HepG2 (cell line): Measurements from ENCODE around the gene CCDC69. TPM values are rescaled to one million over a fixed set of nuclear protein-coding genes. Genes with fewer than 3 reads are reported as not detected.

Source experiments
- CAMTA2 ChIP-seq: sonication (generic); formaldehyde crosslinking; IDR thresholded peaks from 2 replicates; pipeline ENCODE4 v1.4.0; 2020; ENCODE audit warnings: mild to moderate bottlenecking, missing genetic modification reagents, borderline replicate concordance
- GABPB1 ChIP-seq: IDR thresholded peaks from 2 replicates; pipeline ENCODE4 v1.6.1; 2016; ENCODE audit warnings: mild to moderate bottlenecking, missing genetic modification reagents, moderate library complexity, missing compliant biosample characterization
- GATAD2A ChIP-seq: IDR thresholded peaks from 2 replicates; pipeline ENCODE4 v1.6.1; 2016
- GTF3A ChIP-seq: sonication (generic); formaldehyde crosslinking; conservative IDR thresholded peaks from 2 replicates; pipeline ENCODE4 v1.4.0; 2020; ENCODE audit warnings: mild to moderate bottlenecking, missing genetic modification reagents
- NCOR1 ChIP-seq: fragments of 200-600 bp; sonication (generic); IDR thresholded peaks from 2 replicates; pipeline ENCODE4 v1.7.0; 2017; ENCODE audit warnings: antibody characterized with exemption, low read length, borderline replicate concordance
- NFYC ChIP-seq: IDR thresholded peaks from 2 replicates; pipeline ENCODE4 v1.6.1; 2016; ENCODE audit warnings: missing genetic modification reagents, missing compliant biosample characterization
- PHF8 ChIP-seq: sonication (generic); formaldehyde crosslinking; IDR thresholded peaks from 2 replicates; pipeline ENCODE4 v1.5.0; 2020; ENCODE audit warnings: missing genetic modification reagents
- SMC3 ChIP-seq: IDR thresholded peaks from 2 replicates; pipeline ENCODE4 v1.6.1; 2011; ENCODE audit warnings: low read length, improper control_type of control experiment
- TBP ChIP-seq: sonication (generic); formaldehyde crosslinking; IDR thresholded peaks from 2 replicates; pipeline ENCODE4 v1.5.0; 2020; ENCODE audit warnings: missing genetic modification reagents
- ZBTB49 ChIP-seq: sonication (generic); formaldehyde crosslinking; IDR thresholded peaks from 2 replicates; pipeline ENCODE4 v1.4.0; 2020; ENCODE audit warnings: missing genetic modification reagents, borderline replicate concordance
- ZFP36L2 ChIP-seq: sonication (generic); formaldehyde crosslinking; IDR thresholded peaks from 2 replicates; pipeline ENCODE4 v1.4.0; 2020; ENCODE audit warnings: missing genetic modification reagents
- ZNF224 ChIP-seq: sonication (generic); formaldehyde crosslinking; IDR thresholded peaks from 2 replicates; pipeline ENCODE4 v1.5.0; 2020; ENCODE audit warnings: mild to moderate bottlenecking, missing genetic modification reagents
- ZNF782 ChIP-seq: sonication (generic); formaldehyde crosslinking; IDR thresholded peaks from 2 replicates; pipeline ENCODE4 v1.4.0; 2020; ENCODE audit warnings: missing genetic modification reagents, mild to moderate bottlenecking, borderline replicate concordance
- ZUFSP ChIP-seq: sonication (generic); formaldehyde crosslinking; IDR thresholded peaks from 2 replicates; pipeline ENCODE4 v1.9.0; 2021; ENCODE audit warnings: missing genetic modification reagents, mild to moderate bottlenecking, borderline replicate concordance
- polyA plus RNA-seq, 8 experiments: library from polyadenylated mRNA; depleted of rRNA in 3 of 8; stranded (reverse) in 7 of 8; unstranded in 1 of 8; fragments of >200 nt; fragmentation: Illumina TruSeq in 4 of 8; extraction: Trizol in 4 of 8; gene quantifications; 2 replicates each; pipeline versions ENCODE4 v1.2.1 to v1.2.3, GENCODE V29; 2011 to 2016; ENCODE audit warnings: low read depth in 4 of 8, missing spikeins in 1 of 8, mixed read lengths in 1 of 8; ENCODE audit not compliant: insufficient read depth in 1 of 8
- total RNA-seq, 5 experiments: library from RNA; depleted of rRNA; stranded (reverse); fragments of >200 nt; fragmentation: Illumina TruSeq; extraction: Trizol; gene quantifications; 2 replicates each; pipeline ENCODE4 v1.2.3, GENCODE V29; 2016; ENCODE audit warnings: low read depth in 1 of 5
- TF ChIP-seq, protein P1 (sequence below): sonication (generic); formaldehyde crosslinking; IDR thresholded peaks from one replicate; pipeline ENCODE4 v1.5.1; 2020; ENCODE audit warnings: mild to moderate bottlenecking, missing genetic modification reagents; ENCODE audit errors: not compliant biosample characterization

CCDC69 gene
- total and polyA plus RNA-seq, 2 of the 13 experiments (the other 11 are each of a cell fraction or from before 2014, with no cell fraction given), result 12.2 to 45.2 TPM

DNA sequence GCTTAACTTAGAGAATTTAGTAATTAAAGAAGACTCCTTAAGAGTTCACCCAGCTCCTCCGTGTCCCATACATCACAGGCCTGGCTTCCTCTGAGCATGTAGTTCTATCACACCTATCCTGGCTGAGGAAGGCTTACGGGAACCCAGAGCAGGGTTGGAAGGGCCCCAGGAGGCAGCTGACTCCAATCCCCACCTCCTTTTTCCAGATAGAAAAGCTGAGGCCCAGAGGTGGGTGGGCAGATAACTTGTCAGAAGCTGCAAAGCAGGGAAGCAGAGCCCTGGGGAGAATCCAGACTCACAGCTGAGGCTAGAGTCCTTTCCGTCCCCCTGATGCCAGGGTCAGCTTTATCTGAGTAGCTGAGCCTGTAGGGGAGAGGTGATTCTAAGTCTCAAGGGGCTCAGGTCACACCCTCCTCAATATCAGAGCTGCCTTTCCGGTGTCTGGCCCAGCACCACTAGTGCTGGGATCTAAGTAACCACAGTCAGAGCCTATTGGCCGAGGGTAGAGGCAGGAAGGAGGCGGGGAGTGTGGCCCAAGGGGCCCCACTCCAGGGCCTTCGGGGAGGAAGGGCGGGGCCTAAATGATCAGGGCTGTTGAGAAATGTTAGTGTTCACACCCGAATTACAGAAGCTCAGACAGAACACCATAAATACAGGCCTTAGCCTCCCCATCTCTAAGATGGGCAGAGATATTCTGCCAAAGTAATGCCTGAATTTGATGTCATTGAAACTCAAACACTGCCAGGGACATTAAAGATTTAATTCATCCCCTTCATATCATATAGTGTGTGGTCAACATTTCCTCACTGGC, 9.9 kb downstream of the CCDC69 start (continued):
- TF ChIP-seq, protein P1, sequence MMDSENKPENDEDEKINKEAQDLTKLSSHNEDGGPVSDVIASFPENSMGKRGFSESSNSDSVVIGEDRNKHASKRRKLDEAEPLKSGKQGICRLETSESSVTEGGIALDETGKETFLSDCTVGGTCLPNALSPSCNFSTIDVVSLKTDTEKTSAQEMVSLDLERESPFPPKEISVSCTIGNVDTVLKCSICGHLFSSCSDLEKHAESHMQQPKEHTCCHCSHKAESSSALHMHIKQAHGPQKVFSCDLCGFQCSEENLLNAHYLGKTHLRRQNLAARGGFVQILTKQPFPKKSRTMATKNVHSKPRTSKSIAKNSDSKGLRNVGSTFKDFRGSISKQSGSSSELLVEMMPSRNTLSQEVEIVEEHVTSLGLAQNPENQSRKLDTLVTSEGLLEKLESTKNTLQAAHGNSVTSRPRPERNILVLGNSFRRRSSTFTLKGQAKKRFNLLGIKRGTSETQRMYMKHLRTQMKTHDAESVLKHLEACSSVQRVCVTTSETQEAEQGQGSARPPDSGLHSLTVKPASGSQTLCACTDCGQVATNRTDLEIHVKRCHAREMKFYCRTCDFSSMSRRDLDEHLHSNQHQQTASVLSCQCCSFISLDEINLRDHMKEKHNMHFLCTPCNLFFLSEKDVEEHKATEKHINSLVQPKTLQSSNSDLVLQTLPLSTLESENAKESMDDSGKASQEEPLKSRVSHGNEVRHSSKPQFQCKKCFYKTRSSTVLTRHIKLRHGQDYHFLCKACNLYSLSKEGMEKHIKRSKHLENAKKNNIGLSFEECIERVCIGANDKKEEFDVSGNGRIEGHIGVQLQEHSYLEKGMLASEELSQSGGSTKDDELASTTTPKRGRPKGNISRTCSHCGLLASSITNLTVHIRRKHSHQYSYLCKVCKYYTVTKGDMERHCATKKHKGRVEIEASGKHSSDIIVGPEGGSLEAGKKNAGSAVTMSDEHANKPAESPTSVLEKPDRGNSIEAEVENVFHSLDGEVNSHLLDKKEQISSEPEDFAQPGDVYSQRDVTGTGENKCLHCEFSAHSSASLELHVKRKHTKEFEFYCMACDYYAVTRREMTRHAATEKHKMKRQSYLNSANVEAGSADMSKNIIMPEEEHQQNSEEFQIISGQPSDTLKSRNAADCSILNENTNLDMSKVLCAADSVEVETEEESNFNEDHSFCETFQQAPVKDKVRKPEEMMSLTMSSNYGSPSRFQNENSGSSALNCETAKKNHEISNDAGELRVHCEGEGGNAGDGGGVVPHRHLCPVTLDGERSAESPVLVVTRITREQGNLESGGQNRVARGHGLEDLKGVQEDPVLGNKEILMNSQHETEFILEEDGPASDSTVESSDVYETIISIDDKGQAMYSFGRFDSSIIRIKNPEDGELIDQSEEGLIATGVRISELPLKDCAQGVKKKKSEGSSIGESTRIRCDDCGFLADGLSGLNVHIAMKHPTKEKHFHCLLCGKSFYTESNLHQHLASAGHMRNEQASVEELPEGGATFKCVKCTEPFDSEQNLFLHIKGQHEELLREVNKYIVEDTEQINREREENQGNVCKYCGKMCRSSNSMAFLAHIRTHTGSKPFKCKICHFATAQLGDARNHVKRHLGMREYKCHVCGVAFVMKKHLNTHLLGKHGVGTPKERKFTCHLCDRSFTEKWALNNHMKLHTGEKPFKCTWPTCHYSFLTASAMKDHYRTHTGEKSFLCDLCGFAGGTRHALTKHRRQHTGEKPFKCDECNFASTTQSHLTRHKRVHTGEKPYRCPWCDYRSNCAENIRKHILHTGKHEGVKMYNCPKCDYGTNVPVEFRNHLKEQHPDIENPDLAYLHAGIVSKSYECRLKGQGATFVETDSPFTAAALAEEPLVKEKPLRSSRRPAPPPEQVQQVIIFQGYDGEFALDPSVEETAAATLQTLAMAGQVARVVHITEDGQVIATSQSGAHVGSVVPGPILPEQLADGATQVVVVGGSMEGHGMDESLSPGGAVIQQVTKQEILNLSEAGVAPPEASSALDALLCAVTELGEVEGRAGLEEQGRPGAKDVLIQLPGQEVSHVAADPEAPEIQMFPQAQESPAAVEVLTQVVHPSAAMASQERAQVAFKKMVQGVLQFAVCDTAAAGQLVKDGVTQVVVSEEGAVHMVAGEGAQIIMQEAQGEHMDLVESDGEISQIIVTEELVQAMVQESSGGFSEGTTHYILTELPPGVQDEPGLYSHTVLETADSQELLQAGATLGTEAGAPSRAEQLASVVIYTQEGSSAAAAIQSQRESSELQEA (CRISPR knock-in tag), result no peak
- TF ChIP-seq PHF8 (CRISPR knock-in tag) (no peak), ZNF782 (no peak), ZNF224 (no peak), ZFP36L2 (CRISPR knock-in tag) (no peak), CAMTA2 (CRISPR knock-in tag) (no peak), GTF3A (CRISPR knock-in tag) (no peak), GATAD2A (CRISPR knock-in tag) (0 out of 2 replicates have a peak, but pooled peaks have one; percentile 25), TBP (no peak), NFYC (CRISPR knock-in tag) (peak; percentile 44; the same call in 1 of the 2 replicates), ZBTB49 (CRISPR knock-in tag) (no peak), NCOR1 (no peak), SMC3 (no peak), GABPB1 (CRISPR knock-in tag) (peak; percentile 50), ZUFSP (CRISPR knock-in tag) (no peak)
